AG09309 (cell line): ENCODE results near the gene CACNA1A.

Experiments used
- DNase-seq: peaks from one replicate; pipeline ENCODE4 v3.0.0-alpha.2; 2010; ENCODE audit warnings: low read depth
- H3K4me3 ChIP-seq: 2 replicates; pipeline ENCODE4 v1.5.1; 2011; ENCODE audit warnings: mild to moderate bottlenecking, low read depth, low read length, moderate library complexity; ENCODE audit not compliant: control insufficient read depth
- CTCF ChIP-seq: IDR thresholded peaks from 2 replicates; pipeline ENCODE4 v1.5.1; 2011; ENCODE audit warnings: mild to moderate bottlenecking, low read depth, low read length, inconsistent platforms; ENCODE audit not compliant: insufficient read depth, control insufficient read depth; ENCODE audit errors: missing control alignments

Gene CACNA1A

GRCh38 chr19:13478576-13478975 is 27.7 kb downstream of the CACNA1A start:
- no peak for TF ChIP-seq CTCF
- no peak for DNase-seq
- H3K4me3 ChIP-seq, result no peak overlapping the region

DNA sequence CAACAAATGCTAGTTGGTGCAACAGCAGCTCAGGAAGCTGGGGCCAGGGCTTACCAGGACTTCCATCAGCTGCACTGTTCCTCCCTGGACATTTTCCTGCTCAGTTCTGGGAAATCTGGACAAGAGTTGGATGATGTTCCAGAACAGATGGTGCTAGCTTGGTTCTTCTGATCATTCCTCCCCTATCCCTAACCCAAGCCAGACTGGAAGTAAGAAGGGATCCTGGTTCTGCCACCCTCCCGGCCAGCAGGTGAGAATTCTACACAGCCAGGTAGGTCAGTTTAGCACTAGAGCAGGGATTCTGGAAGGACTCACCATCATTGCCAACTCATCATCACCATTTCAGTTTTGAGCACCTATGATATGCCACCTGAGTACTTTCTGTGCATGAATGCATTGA is 30.2 kb downstream of the CACNA1A start:
- no peak overlapping the region for H3K4me3 ChIP-seq
- TF ChIP-seq CTCF, result no peak
- DNase-seq, result no peak

DNA sequence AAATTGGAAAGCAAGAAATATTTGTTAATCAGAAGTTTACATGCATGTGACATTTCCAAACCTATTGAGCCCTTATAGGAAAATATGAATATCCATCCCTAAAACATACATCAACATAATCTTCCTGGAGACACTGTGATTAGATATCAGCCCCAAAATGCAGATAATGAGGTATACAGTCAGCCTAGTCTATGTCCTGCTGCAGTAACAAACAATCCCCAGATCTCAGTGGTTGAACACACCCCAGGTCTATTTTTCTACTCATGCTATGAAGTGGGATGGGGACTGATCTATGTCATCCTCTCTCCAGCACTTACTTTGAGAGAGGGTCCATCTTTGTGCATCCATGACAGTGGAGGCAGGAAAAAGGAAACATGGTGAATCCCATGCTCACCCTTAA is 31.2 kb downstream of the CACNA1A start:
- DNase-seq, result no peak
- no peak for TF ChIP-seq CTCF
- no peak overlapping the region for H3K4me3 ChIP-seq

DNA sequence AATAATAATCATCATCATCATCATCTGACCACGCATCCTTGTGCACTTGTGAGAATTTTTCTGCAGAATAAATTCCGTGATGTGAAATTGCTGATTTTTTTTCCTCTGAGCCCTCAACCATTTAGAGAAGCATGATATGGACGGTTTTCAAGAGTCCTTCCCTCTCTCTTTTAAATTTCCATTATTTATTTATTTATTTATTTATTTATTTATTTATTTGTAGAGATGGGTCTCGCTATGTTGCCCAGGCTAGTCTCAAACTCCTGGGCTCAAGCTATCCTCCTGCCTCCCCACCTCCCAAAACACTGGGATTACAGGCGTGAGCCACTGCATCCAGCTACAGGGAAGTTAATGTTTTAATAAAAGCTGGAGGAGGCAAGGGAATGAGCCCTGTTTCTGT is 39.6 kb downstream of the CACNA1A start:
- no peak for TF ChIP-seq CTCF
- DNase-seq, result no peak
- H3K4me3 ChIP-seq, result no peak overlapping the region

DNA sequence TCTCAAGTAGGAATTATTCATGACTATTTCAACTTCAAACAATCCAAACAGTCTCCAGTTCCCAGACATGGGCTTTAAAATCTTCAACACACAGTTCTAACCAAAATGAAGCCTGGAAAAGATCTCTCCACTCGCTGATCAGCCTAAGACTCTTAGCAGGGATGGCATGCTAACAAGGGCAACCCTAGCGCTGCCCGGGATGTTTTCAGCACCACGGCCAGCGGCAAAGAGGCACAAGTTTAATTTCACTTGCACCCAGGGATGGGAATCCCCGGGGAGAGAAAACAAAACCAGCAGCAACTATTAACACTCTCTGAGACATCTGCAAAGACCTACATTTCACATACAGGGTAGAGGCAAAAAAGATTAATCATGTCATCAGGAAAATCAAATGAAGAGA is 43.0 kb downstream of the CACNA1A start:
- H3K4me3 ChIP-seq, result no peak overlapping the region
- TF ChIP-seq CTCF, result no peak
- no peak for DNase-seq

GRCh38 chr19:13461536-13461935 is 44.7 kb downstream of the CACNA1A start:
- H3K4me3 ChIP-seq, result no peak overlapping the region
- DNase-seq, result no peak
- no peak for TF ChIP-seq CTCF

GRCh38 chr19:13460045-13460444 is 46.2 kb downstream of the CACNA1A start:
- no peak for DNase-seq
- TF ChIP-seq CTCF, result no peak
- H3K4me3 ChIP-seq, result no peak overlapping the region
